Forelimb muscle (tissue), 1 donor: Measurements from ENCODE around the gene LARP6. TPM values are rescaled to one million over a fixed set of nuclear protein-coding genes. Genes with fewer than 3 reads are reported as not detected.

Experiments used
- DNase-seq: peaks from one replicate; pipeline ENCODE4 v3.0.0-alpha.2; 2013; ENCODE audit warnings: low read depth
- polyA plus RNA-seq: library from polyadenylated mRNA; unstranded; fragments of 120-200 nt; gene quantifications from one replicate; pipeline ENCODE4 v1.2.1, GENCODE V29; 2013; ENCODE audit not compliant: insufficient read length

The LARP6 gene
- polyA plus RNA-seq, 1 donor: 11.4 TPM

GRCh38 chr15:70796516-70797310, 57.2 kb downstream of the LARP6 start:
- DNase-seq: no peak

DNA sequence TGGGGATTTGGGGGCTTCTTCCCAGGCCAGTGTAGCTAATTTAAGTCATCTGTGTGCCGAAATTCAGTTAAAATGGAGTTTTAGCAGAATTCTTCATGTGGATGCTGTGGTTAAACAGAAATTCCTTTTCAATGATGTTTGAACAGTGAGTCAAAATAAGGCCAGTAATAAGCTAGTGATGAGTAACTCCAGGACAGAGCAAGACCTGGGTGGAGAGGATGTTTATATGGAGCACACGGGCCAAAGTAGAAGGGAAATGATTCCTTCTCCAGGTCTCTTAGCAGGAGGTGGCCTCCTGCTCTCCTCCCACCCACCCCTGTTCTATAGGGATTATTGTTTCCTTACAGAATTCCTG, 58.7 kb downstream of the LARP6 start:
- no peak for DNase-seq

- no peak for DNase-seq
Measured at GRCh38 chr15:70794596-70795310, 59.2 kb downstream of the LARP6 start.

- DNase-seq: no peak
Measured at GRCh38 chr15:70793694-70794093, 60.3 kb downstream of the LARP6 start.

DNA sequence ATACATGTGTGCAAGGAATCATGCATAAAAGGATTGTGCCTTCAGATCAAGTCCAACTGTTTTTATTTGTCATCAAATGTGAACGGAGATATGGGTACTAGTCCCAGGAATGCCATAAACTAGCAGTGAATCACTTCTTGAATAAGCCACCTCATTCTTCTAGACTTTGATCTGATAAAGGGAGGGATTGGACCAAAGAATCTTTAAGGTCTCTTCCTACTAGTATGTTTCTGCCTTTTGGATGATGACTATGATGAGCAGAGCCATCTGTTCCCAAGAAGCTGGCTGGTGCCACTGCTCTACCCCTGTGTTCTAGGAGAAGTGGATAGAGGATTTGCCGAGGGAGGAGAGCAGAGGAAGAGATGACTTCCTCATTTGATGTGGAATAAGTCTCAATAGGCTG, 61.8 kb downstream of the LARP6 start:
- DNase-seq: no peak

DNA sequence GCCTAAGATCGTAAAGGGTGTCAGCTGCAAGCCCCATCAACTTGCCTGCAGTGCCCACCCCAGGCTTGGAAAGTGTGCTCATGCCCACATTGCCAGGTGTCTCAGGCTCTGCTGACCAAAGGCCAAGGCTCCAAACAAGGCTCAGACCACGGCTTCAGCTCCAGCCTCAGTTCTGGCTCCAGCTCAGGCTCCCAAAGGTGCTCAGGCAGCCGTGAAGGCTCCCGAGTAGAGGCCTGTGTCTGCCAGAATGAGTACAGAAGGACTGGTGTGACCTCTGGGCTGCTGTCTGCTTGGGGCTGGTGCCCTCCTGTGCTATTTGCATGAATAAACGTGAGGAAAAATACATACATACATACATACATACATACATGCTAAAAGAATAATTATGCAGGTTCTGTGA, 62.7 kb downstream of the LARP6 start:
- no peak for DNase-seq

- no peak for DNase-seq
Measured at GRCh38 chr15:70789213-70789612, 64.7 kb downstream of the LARP6 start.

DNA sequence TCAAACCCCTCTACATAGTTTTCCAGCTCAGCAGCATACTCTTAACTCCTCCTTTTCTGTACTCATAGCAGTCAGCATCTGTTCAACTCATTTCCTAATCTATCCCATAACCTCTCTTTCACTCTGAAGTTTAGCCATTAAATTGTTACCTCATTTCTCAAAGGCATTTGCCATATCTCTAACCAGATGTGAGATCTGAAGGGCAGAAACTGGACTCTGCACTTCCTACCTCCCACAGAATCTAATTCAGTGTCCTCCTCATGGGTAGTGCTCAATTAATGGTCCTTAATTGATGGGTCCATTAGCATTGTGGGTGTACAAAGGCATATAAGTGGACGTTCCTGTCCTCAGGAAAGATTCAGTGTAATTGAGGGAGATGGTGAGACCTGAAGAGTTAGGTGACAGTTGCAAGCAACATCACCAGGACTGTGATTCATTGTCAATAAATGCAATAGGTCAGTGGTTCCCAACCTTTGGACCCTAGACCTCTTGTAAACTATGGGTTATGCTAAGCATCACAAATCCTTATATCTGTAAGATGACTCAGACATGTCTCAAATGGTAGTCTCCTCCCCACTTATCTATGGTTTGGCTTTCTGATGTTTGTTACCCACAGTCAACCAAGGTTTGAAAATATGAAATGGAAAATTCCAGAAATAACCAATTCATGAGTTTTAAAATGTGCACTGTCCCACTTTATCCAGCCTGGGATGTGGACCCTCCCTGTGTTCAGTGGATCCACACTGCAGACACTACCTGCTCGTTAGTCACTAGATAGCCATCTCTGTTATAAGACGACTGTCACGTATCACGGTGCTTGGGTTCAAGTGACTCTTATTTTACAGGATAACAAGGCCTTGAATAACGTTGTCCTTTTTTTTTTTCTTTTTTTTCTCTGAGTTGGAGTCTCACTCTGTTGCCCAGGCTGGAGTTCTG, 65.6 kb downstream of the LARP6 start:
- DNase-seq: no peak

GRCh38 chr15:70786996-70787395, 67.0 kb downstream of the LARP6 start:
- DNase-seq: no peak

DNA sequence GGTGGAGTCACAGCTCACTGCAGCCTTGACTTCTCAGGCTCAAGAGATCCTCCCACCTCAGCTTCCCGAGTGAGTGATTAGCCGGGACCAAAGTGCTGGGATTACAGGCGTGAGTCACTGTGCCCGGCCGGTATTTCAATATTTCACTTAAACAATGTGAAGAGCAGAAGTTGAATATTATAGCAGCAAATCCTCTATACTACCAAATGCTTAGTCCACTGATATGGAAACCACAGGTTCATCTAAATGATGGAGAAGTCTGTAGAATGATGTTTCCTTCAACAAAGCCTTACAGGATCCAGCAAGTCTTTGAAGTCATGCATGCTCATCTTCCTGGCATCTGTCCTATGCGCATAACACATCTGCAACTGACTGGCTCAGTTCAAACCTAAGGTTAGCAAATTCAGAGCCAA, 70.3 kb downstream of the LARP6 start:
- DNase-seq: no peak

DNA sequence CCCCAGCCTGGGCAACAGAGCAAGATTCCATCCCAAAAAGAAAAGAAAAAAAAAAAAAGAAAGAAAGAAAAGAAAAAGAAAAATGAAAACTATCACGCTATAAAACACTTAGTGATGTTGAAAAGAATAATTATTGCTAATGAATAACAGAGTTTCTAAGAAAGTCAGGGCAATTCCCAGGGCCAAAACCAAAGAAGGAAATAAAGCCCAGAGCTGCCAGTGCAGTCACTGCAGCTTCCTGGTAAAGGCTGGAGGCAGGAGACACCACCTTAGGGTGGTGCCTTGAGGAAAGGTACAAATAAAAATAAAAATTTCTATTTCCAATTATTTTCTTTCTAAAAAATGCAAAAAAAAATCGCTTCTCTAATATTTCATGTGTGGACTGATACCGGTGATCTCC, 70.9 kb downstream of the LARP6 start:
- DNase-seq: no peak

DNA sequence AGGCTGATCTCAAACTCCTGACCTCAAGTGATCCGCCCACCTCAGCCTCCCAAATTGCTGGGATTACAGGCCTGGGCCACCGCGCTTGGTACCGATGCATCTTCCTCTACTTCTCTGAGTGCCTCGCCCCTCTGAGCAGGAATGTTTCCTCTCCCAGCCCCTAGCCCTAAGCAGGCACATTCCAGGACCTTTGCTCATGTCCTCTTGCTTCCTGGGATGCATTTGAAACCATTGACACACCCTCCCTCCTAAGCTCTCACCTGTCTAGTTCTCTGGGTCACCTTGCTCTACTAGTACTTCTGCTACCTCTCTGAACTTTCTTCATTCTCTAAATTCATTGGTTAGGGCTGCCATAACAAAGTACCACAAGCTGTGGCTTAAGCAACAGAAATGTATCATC, 72.7 kb downstream of the LARP6 start:
- DNase-seq: no peak

Other genes with a start within 250 kb of the LARP6 start
- gene UACA, start 90.6 kb downstream of the LARP6 start, polyA plus RNA-seq: 137 TPM
- gene THAP10, start 38.3 kb upstream of the LARP6 start, polyA plus RNA-seq: 2.5 TPM
- 6.0 TPM for gene LRRC49, start 38.7 kb upstream of the LARP6 start, polyA plus RNA-seq